HUDEP-2 (cell line): ENCODE measurements around the gene SNX25.
"Not testable (repeated sequence)": the region's sequence is repeated elsewhere in the genome, so short reads cannot be mapped to it uniquely, and the experiment has no call there.

Source experiments
- DNase-seq, 76 experiments: peaks; one replicate each; lab custom pipeline; 2025; ENCODE audit not compliant: unreplicated experiment in 76 of 76; lab: John Stamatoyannopoulos, UW

The SNX25 gene

DNA sequence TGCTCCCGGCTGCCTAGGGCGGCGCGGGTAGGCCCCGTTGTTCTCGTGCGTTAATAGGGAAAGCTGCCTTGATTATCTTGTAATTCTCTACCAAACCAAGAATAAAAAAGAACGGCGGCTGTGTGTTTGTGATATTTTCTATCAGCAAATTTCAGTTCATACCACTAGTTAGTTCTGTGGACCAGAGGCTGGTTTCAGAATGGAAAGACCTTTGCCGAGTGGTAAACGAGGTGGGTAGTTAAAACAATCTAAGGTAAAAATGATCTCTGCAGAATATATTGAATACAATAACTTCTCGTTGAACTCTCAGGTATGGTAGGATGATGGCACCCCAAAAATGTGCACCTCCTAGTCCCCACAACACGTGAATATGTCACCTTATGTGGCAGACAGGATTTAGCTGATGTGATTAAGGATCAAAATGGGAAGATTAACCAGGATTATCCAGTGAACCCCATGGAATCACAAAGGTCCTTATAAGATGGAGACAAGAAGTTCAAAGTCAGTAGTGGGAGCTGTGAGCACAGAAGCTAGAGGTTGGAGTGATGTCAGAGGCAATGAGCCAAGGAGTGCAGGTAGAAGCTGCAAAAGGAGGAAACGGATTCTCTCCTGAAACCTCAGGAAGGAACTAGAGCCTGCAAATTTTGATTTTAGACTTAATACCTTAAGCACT, 5.0 kb upstream of the SNX25 start:
- peak in 1 of 76 experiments; percentile 9 for DNase-seq

GRCh38 chr4:185205073-185205472, 4.3 kb upstream of the SNX25 start:
- not testable (repeated sequence) for DNase-seq

- DNase-seq = no peak
These were observed 3.6 kb upstream of the SNX25 start for GRCh38 chr4:185205697-185206342.

DNA sequence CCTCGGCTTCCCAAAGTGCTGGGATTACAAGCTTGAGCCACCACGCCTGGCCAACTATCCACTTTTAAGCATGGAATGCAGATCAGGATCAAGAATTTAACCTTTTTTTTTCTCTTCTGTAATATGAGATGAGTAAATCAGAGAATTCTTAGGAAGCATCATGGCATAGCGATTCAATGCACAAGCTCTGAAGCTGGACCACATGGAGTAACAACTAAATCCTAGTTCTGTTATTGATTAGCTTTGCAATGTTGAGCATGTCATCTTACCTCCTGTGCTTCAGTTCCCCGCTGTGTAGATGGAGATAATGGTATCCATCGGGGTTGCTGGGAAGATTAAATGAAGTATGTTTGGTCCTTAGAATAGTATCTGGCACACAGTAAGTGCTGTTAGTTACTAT, 1.9 kb upstream of the SNX25 start:
- no peak for DNase-seq

GRCh38 chr4:185209852-185210101, 379 bp downstream of the SNX25 start:
- not testable (repeated sequence) for DNase-seq

DNA sequence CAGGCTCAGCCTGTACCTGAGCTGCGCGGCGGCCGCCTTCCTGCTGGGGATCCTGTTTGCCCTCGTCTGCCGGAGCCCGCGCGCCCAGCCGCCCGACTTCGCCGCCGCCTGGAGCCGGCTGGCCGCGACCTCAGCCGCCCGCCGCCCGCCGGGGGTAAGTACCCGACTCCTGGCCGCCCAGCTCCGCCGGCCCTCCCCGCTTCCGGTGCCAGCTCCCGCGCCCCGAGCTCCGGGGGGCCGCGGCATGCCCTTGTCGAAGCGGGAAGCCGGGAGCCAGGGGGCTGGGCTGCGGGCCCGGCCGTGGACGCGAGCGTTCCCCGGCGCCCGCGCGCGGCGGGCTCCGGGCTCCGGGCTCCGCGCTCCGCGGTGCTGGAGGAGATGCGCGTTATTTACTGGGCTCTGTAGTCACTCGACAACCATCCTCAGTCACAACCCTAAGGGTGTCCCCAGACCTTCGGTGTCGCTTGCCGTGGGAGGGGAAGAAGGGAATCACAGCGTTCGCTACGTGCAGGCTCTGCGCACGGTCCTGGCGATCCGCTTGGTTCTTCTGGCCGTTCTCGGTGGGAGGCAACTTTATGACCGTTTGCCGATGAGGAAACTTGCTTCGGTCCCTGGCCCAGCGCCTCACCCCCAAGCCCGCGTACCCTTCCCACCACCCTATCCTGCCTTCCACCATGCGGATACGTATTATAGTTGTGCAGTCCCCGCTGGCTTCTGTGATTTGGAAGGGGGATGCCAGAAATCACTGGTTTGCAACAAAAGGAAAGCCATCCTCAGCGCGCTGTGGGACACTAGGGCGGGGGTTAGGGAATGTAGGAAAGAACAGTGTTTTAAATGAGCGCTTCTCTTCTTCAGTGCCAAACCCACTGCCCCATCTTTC, 944 bp downstream of the SNX25 start:
- peak in 14 of 76 experiments; percentile 1 to 27 (median 10) for DNase-seq

GRCh38 chr4:185211035-185211434, 1.6 kb downstream of the SNX25 start:
- no peak for DNase-seq

GRCh38 chr4:185211641-185212040, 2.2 kb downstream of the SNX25 start:
- DNase-seq = no peak

DNA sequence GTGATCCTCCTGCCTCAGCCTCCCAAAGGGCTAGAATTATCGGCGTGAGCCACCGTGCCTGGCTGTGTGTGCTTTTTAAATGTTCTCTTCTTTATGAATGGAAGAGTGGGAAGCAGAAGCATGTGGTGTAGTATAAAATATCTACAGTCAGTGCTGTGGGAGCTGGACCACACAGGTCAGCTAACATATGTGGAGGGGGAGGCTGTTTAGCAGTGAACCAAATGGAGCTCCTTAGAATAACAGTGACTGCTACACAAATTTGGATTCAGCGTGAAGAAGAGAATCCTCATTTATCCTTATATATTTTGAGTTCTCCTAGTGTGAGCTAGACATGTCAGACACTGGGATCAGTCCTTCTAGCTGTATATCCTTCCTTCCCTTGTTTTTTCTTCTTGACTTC, 3.2 kb downstream of the SNX25 start:
- DNase-seq = no peak

GRCh38 chr4:185213877-185214276, 4.5 kb downstream of the SNX25 start:
- peak in 7 of 76 experiments; percentile 4 to 27 (median 16) for DNase-seq

GRCh38 chr4:185215261-185215660, 5.9 kb downstream of the SNX25 start:
- DNase-seq = no peak

- DNase-seq = no peak
These were observed 8.1 kb downstream of the SNX25 start for GRCh38 chr4:185217408-185217975.

DNA sequence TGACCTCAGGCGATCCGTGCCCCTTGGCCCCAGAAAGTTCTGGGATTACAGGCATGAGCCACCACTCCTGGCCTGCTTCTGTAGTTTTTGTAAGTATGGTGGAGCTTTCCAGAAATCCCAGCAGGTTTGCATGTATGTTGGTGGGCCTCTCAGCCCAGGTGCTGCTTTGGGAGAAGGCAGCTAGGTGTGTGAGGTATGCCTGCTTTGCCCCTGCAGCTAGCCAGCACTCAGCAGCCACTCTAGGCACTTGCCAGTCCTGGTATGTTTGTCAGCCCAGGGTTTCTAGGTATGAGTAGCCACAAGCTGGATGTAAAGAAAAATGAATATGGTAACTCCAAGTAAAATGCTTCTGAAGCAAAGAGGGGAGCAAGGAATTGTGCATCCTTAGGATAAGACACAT, 8.9 kb downstream of the SNX25 start:
- DNase-seq = no peak

DNA sequence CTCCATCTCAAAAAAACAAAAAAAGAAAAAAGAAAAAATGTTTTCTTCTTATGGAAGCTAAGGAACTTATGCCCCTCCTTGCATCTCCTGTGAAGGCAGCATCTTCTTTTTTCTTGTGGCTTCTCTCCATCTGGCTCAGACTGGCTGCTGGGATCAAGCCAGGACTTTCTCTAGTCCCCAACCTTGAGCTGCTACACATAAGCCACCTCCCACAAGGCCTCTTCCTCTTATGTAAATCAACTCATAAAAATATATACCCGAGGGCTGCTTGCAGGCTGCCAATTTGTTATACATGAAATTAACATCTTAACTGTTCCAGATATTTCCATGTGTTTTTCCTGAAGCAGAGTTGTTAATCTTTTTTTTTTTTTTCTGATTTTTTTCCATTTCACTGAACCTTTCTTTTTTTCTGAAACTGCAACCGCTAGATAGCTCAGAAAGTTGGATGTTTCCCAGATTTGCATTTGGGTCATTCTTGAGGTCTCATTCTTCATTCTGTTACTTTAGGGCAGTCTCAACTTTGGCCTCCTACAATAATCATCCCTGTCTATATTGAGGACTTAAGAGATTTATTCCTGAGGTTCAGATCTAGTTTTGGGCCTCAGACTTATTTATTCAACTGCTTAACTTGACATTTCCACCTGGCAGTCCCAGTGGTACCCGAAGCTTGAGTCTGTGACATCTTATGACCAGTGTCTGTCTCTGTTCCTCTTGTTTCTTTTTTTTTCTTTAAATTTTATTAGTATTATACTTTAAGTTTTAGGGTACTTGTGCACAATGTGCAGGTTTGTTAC, 10.3 kb downstream of the SNX25 start:
- DNase-seq = peak in 7 of 76 experiments; percentile 0 to 36 (median 5)

DNA sequence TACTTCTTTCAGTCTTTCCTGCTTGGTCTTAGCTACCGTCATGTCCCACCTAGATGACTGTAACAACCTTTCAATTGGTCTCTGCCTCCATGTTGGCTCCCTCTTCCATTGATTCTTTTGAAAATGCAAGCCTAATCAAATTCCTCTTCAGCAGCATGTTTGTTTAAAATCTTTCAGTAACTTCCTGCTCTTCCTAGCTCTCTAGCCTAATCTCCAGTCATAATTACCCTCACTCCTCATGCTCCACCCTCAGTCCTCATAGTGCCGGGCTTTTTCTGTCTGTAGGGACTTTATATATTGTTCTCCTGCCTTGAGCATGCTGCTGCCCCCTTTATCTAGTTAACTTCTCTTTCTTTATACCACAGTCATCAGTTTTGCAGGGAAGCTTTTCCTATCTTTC, 12.1 kb downstream of the SNX25 start:
- DNase-seq = no peak

- no peak for DNase-seq
These were observed 12.5 kb downstream of the SNX25 start for GRCh38 chr4:185221912-185222311.

GRCh38 chr4:185222598-185222997, 13.2 kb downstream of the SNX25 start:
- no peak for DNase-seq

GRCh38 chr4:185224597-185224996, 15.2 kb downstream of the SNX25 start:
- DNase-seq = no peak

GRCh38 chr4:185225940-185226339, 16.5 kb downstream of the SNX25 start:
- DNase-seq = no peak

DNA sequence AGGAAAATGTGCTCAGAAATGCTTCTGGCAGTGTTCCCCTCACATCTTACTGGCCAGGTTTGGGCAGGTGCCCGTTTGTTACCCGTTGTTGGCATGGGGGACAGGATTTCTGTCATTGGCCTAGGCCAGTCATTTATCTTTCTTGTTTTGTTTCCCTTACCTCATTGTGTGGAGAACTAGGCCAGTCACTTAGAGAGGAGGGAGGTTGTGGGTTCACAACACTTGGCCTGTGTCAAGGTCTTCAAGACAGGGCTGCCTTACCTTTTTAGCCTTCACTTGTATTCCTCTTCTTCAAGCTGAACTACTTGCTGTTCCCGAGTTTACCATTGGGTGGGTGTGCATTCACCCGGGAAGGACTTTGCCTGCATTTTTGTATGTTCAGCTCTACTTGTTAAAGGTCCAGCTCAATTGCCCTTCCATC, 17.7 kb downstream of the SNX25 start:
- no peak for DNase-seq
